DND-41 (cell line): ENCODE measurements around the gene ABITRAM.
"Not testable (repeated sequence)": the region's sequence is repeated elsewhere in the genome, so short reads cannot be mapped to it uniquely, and the experiment has no call there.

Experiments used
- CTCF ChIP-seq: IDR thresholded peaks from 2 replicates; pipeline ENCODE4 v1.5.1; 2012; ENCODE audit warnings: borderline replicate concordance, low read length, moderate library complexity, mild to moderate bottlenecking; ENCODE audit not compliant: poor library complexity, severe bottlenecking; ENCODE audit errors: extremely low read depth
- EZH2 ChIP-seq: IDR thresholded peaks from 3 replicates; pipeline ENCODE4 v1.6.1; 2012; ENCODE audit warnings: borderline replicate concordance, low read depth, mild to moderate bottlenecking, moderate library complexity, low read length, inconsistent platforms; ENCODE audit not compliant: severe bottlenecking

DNA sequence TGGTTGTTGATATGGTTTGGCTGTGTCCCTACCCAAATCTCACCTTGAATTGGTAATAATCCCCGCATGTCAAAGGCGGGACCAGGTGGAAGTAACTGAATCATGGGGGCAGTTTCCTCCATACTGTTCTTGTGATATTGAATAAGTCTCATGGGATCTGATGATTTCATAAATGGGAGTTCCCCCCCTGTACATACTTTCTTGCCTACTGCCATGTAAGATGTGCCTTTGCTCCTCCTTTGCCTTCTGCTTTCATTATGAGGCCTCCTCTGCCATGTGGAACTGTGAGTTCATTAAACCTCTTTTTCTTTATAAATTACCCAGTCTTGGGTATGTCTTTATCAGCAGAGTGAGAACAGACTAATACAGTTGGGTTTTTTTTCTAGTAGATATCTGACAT lies 37.2 kb downstream of the ABITRAM start:
- not testable (repeated sequence) for TF ChIP-seq EZH2, CTCF
